Kidney (tissue), 14 donors: ENCODE results near the gene RNF180. TPM values are rescaled to one million over a fixed set of nuclear protein-coding genes. Genes with fewer than 3 reads are reported as not detected.

Source experiments
- DNase-seq, 5 donors: peaks; one replicate each; pipeline ENCODE4 v3.0.0-alpha.2; 2013 to 2020
- FAIRE-seq: peaks from 2 replicates; lab custom pipeline; 2012; peaks lifted over from hg19 to GRCh38; lab: Jason Lieb, UNC
- H3K27ac ChIP-seq, 2 donors: one replicate each; pipeline ENCODE4 v1.7.0; 2013; ENCODE audit warnings: low read depth in 2 of 2, low read length in 2 of 2, inconsistent platforms in 1 of 2
- H3K27me3 ChIP-seq: one replicate; pipeline ENCODE4 v1.7.1; 2013; ENCODE audit warnings: low read length, inconsistent platforms; ENCODE audit not compliant: control insufficient read depth, insufficient read depth
- H3K36me3 ChIP-seq, 3 donors: one replicate each; pipeline versions ENCODE4 v1.7.0 to v1.7.1; 2013; ENCODE audit warnings: low read length in 3 of 3, control low read depth in 1 of 3, inconsistent platforms in 1 of 3; ENCODE audit not compliant: insufficient read depth in 3 of 3, control insufficient read depth in 2 of 3
- H3K4me1 ChIP-seq, 3 donors: one replicate each; pipeline versions ENCODE4 v1.7.0 to v1.7.1; 2013; ENCODE audit warnings: low read length in 3 of 3, inconsistent platforms in 1 of 3, low read depth in 1 of 3; ENCODE audit not compliant: control insufficient read depth in 2 of 3, insufficient read depth in 2 of 3
- H3K4me3 ChIP-seq, 3 donors: one replicate each; pipeline versions ENCODE4 v1.7.0 to v1.8.1; 2013; ENCODE audit warnings: low read length in 3 of 3, control low read depth in 1 of 3, inconsistent platforms in 1 of 3
- H3K9ac ChIP-seq, 3 donors: one replicate each; pipeline versions ENCODE4 v1.7.0 to v1.7.1; 2013; ENCODE audit warnings: low read length in 3 of 3, control low read depth in 1 of 3, inconsistent platforms in 1 of 3
- H3K9me3 ChIP-seq, 3 donors: one replicate each; pipeline versions ENCODE4 v1.7.0 to v1.7.1; 2013; ENCODE audit warnings: low read length in 3 of 3, control low read depth in 1 of 3, inconsistent platforms in 1 of 3; ENCODE audit not compliant: control insufficient read depth in 2 of 3, insufficient read depth in 1 of 3
- intact Hi-C: fragments of 100-400 bp; cut with DNase I; formaldehyde crosslinking; loops from one replicate; pipeline ENCODE4 v1.11.1; 2022
- polyA plus RNA-seq: library from polyadenylated mRNA; stranded (reverse); fragments of 350-450 nt; fragmentation: Illumina TruSeq; extraction: RNeasy Lipid Tissue Mini Kit (QIAGEN cat#74804); gene quantifications from one replicate; pipeline ENCODE4 v1.2.3, GENCODE V29; 2014; ENCODE audit warnings: low read depth, low replicate concordance; ENCODE audit not compliant: insufficient read depth
- total RNA-seq: library from RNA; stranded (reverse); fragmentation: NEBNext Ultra II Directional; extraction: Animal tissue kit (Norgen Biotek cat#: 25700); gene quantifications from one replicate; pipeline ENCODE4 v1.2.1, GENCODE V29; 2021
- TF ChIP-seq, protein P1 (sequence below): IDR thresholded peaks from 3 replicates; pipeline ENCODE4 v1.5.1; 2012; ENCODE audit warnings: mild to moderate bottlenecking, moderate library complexity, borderline replicate concordance; ENCODE audit not compliant: insufficient read depth; ENCODE audit errors: extremely low read depth
- donor health status: control.
- donor health status: control.
- donor health status: control.
- donor health status: control.
- donor health status: control.
- donor health status: DM: yes; HTN: yes; CAD: no.
- donor health status: Normal renal cell carcinoma (clear cell type).

RNF180 gene
- total and polyA plus RNA-seq, 2 donors from 2014 or later = 3.8 to 23.0 TPM

DNA sequence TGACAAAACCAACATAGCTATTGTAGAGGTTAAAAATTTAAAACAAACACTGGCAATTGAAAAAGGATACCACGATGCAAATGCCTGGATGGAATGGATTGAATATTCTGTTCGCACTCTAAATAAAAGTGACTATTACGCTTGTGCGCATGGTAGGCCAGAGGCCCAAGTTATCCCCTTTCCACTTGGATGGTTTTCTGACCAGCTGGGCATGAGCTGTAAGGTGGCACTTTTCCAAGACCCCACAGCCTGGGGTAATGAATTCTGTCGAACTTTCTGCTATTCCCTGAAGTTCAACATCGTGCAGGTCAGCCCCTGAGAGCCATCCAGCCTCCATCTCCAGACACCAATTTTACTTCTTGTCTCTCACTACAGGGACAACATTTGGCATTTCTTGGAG is 5.4 kb upstream of the RNF180 start:
- intact Hi-C loops = no loop called here
- H3K27ac ChIP-seq = no peak overlapping the region
- FAIRE-seq (no peak), DNase-seq (no peak)
- peaks cover 0 to 5% (median 0%) of the 10 kb centered on the region in 3 donors for H3K4me1 ChIP-seq
- no peaks in the 10 kb centered on the region for H3K36me3 ChIP-seq
- H3K4me3 ChIP-seq = no peak overlapping the region
- no peaks in the 10 kb centered on the region for H3K27me3 ChIP-seq
- TF ChIP-seq, protein P1, sequence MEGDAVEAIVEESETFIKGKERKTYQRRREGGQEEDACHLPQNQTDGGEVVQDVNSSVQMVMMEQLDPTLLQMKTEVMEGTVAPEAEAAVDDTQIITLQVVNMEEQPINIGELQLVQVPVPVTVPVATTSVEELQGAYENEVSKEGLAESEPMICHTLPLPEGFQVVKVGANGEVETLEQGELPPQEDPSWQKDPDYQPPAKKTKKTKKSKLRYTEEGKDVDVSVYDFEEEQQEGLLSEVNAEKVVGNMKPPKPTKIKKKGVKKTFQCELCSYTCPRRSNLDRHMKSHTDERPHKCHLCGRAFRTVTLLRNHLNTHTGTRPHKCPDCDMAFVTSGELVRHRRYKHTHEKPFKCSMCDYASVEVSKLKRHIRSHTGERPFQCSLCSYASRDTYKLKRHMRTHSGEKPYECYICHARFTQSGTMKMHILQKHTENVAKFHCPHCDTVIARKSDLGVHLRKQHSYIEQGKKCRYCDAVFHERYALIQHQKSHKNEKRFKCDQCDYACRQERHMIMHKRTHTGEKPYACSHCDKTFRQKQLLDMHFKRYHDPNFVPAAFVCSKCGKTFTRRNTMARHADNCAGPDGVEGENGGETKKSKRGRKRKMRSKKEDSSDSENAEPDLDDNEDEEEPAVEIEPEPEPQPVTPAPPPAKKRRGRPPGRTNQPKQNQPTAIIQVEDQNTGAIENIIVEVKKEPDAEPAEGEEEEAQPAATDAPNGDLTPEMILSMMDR = no peak
- no peak overlapping the region for H3K9ac ChIP-seq
- no peaks in the 10 kb centered on the region for H3K9me3 ChIP-seq

DNA sequence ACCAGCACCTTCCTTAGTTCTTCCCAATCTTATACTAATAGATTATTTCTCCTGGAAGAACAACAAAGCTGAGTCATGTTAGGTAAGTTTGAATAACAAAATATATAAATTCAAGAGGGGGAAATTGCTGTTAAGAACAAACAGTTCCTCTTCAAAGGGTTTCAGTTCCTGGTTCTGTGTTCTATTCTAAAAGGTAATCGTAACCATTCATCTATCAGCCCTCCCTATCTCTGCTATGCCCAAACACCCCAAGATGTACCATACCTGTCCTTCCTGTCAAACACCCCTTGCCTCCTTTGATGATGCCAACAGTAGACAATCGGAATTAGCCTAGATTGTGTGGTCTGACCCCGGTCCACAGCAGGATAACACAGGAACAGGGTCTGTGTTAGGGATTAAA is 4.2 kb upstream of the RNF180 start:
- no peaks in the 10 kb centered on the region for H3K27me3 ChIP-seq
- no peaks in the 10 kb centered on the region for H3K9me3 ChIP-seq
- H3K9ac ChIP-seq = no peak overlapping the region
- intact Hi-C loops = no loop called here
- FAIRE-seq = no peak
- no peak overlapping the region for H3K4me3 ChIP-seq
- H3K27ac ChIP-seq = no peak overlapping the region
- TF ChIP-seq, protein P1 = no peak
- no peaks in the 10 kb centered on the region for H3K36me3 ChIP-seq
- peaks cover 0 to 2% (median 0%) of the 10 kb centered on the region in 3 donors for H3K4me1 ChIP-seq
- no peak for DNase-seq

DNA sequence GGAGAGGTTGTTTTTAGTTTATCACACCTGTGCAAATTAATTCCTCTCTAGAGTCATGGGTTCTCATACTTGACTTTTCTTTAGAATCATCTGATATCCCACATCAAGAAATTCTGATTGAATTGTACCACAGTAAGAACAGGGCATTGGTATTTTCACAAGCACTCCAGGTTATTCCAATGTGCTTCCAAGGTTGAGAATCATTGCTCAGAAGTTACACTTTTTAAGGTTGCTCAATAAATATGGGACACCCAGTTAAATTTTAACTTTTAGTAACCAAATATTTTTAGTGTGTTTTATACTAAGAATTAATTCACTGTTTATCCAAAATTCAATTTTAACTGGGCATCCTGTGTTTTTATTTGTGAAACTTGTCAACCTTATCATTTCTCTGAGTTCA is 2.5 kb upstream of the RNF180 start:
- no peaks in the 10 kb centered on the region for H3K4me1 ChIP-seq
- DNase-seq = no peak
- no peak overlapping the region for H3K27ac ChIP-seq
- H3K4me3 ChIP-seq = no peak overlapping the region
- H3K9me3 ChIP-seq = no peaks in the 10 kb centered on the region
- H3K36me3 ChIP-seq = no peaks in the 10 kb centered on the region
- no peak for FAIRE-seq
- intact Hi-C loops = no loop called here
- H3K27me3 ChIP-seq = no peaks in the 10 kb centered on the region
- H3K9ac ChIP-seq = no peak overlapping the region
- TF ChIP-seq, protein P1 = no peak

DNA sequence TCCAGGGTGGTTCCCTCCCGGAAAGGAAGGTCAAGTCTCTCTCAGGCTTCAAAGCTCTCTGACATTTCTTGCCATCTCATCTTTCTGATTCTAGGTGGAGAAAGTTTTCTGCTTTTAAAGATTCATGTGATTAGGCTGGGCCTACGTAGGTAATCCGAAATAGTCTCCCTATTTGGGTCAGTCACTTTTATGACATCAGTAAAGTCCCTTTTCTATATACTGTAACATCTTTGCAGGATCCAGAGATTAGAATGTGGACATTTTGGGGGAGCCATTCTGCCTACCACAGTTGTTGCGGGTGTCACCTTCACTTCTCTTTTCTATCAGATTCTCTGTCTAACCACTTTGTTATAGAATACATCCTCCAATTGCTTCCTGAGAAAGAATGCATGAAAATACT is 1.9 kb upstream of the RNF180 start:
- FAIRE-seq (no peak), DNase-seq (no peak)
- Histone ChIP-seq H3K36me3 (no peaks in the 10 kb centered on the region), H3K9ac (no peak overlapping the region), H3K9me3 (no peaks in the 10 kb centered on the region), H3K27ac (no peak overlapping the region), H3K4me3 (no peak overlapping the region), H3K27me3 (no peaks in the 10 kb centered on the region), H3K4me1 (peaks cover 0 to under 1% (median 0%) of the 10 kb centered on the region in 3 donors)
- TF ChIP-seq, protein P1 = no peak
- intact Hi-C loops = no loop called here
